ENCODE data around the gene POLH. TPM values are rescaled to one million over a fixed set of nuclear protein-coding genes. Genes with fewer than 3 reads are reported as not detected.
A peak's percentile ranks its signal among the peaks of the same experiment; 100 is the strongest.
"Not testable (repeated sequence)": the region's sequence is repeated elsewhere in the genome, so short reads cannot be mapped to it uniquely, and the experiment has no call there.

POLH gene
- total RNA-seq, 1 donor from 2014 or later, result 11.3 TPM

DNA sequence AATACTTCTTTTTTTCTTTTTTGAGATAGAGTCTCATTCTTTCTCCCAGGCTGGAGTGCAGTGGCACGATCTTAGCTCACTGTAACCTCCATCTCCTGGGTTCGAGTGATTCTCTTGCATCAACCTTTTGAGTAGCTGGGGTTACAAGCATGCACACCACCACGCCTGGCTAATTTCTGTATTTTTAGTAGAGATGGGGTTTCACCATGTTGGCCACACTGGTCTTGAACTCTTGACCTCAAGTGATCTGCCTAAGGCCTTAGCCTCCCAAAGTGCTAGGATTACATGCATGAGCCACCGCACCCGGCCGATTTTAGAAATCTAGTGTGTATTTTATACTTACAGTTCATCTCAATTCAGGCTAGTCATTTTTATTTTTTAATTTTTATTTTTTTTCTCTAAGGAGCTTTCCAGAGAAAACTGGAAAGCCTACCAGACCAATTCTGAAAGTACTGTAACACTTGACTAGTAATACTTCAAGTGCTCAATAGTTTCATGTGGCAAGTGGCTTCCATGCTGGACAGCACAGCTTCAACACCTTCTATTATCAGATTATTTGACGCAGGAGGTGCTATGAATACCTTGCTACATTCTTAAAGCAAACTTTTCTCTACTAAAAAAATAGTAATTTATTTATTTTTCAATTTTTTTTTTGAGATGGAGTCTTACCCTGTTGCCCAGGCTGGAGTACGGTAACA lies 34.1 kb upstream of the POLH start:
- intact Hi-C loops (cut with DNase I), result no loop called here
- Histone ChIP-seq H3K27ac (no peak overlapping the region), H3K27me3 (no peaks in the 10 kb centered on the region), H3K4me3 (no peak overlapping the region), H3K9me3 (no peaks in the 10 kb centered on the region), H3K4me1 (no peaks in the 10 kb centered on the region), H3K36me3 (peaks cover 0 to 44% of the 10 kb centered on the region in 2 donors)
- no peak for DNase-seq (ENCODE audit: extremely low spot score in 2 of 2)
- no peak for TF ChIP-seq CTCF (IDR thresholded peaks at IDR 0.05)
- TF ChIP-seq POLR2AphosphoS5 (IDR thresholded peaks at IDR 0.05; ENCODE audit: insufficient read depth in 1 of 2, low read depth in 1 of 2), result no peak
- no peak for TF ChIP-seq POLR2A (IDR thresholded peaks at IDR 0.05)

DNA sequence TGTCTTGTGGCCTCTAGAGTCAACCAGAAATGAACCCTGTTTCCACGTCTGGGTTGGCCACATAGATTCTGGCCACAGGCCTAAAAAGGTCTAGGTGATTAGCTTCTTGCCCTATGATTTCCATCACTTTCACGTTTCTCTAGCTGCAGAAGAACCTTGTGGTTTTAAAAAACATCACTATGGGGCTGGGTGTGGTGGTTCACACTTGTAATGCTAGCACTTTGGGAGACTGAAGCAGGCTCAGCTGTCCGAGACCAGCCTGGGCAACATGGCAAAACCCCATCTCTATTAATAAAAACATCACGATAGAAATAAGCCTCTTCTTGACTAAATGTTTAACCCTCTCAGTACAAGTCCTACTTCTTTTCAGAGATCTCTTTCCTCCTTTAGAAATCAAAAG lies 31.5 kb upstream of the POLH start:
- no peak for TF ChIP-seq POLR2AphosphoS5 (IDR thresholded peaks at IDR 0.05; ENCODE audit: insufficient read depth in 1 of 2, low read depth in 1 of 2)
- TF ChIP-seq CTCF (IDR thresholded peaks at IDR 0.05), result no peak
- no peak for TF ChIP-seq POLR2A (IDR thresholded peaks at IDR 0.05)
- peaks cover 0 to 58% of the 10 kb centered on the region in 2 donors for H3K36me3 ChIP-seq

DNA sequence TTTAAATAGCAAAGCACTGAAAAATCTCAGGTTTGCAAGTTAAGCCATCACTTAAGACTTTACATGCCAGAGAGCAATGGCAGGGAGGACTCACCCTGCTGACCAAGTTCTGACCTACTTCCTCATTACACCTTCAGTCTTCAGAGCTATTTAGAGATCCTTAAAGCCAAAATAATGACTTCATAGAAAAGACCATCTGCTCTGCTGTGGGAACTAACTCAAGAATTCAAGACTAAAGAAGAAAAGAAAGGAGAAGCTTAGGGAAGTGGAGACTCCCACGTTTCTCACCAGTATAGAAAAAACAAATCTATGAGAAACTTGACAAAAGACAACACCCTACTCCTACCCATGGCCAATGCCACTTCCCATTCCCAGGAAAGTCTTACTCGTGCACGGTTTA lies 28.8 kb upstream of the POLH start:
- TF ChIP-seq POLR2AphosphoS5 (IDR thresholded peaks at IDR 0.05; ENCODE audit: insufficient read depth in 1 of 2, low read depth in 1 of 2), result no peak
- Histone ChIP-seq H3K27me3 (no peaks in the 10 kb centered on the region), H3K36me3 (peaks cover 6 to 81% of the 10 kb centered on the region in 2 donors), H3K27ac (no peak overlapping the region), H3K4me1 (no peaks in the 10 kb centered on the region), H3K4me3 (no peak overlapping the region), H3K9me3 (no peaks in the 10 kb centered on the region)
- DNase-seq (ENCODE audit: extremely low spot score in 2 of 2), result no peak
- intact Hi-C loops (cut with DNase I), result no loop called here

More for the DNA sequence above, 31.5 kb upstream of the POLH start:
- Histone ChIP-seq H3K27ac (no peak overlapping the region), H3K9me3 (no peaks in the 10 kb centered on the region), H3K4me1 (no peaks in the 10 kb centered on the region), H3K4me3 (no peak overlapping the region), H3K27me3 (no peaks in the 10 kb centered on the region)
- DNase-seq (ENCODE audit: extremely low spot score in 2 of 2), result no peak
- intact Hi-C loops (cut with DNase I), result no loop called here

GRCh38 chr6:43557620-43558019 lies 18.4 kb upstream of the POLH start:
- DNase-seq (ENCODE audit: extremely low spot score in 2 of 2); H3K27ac ChIP-seq; intact Hi-C loops (cut with DNase I); H3K4me3 ChIP-seq; H3K9me3 ChIP-seq; H3K27me3 ChIP-seq; H3K4me1 ChIP-seq: not testable (repeated sequence)
- peaks cover 0 to 93% of the 10 kb centered on the region in 2 donors for H3K36me3 ChIP-seq

DNA sequence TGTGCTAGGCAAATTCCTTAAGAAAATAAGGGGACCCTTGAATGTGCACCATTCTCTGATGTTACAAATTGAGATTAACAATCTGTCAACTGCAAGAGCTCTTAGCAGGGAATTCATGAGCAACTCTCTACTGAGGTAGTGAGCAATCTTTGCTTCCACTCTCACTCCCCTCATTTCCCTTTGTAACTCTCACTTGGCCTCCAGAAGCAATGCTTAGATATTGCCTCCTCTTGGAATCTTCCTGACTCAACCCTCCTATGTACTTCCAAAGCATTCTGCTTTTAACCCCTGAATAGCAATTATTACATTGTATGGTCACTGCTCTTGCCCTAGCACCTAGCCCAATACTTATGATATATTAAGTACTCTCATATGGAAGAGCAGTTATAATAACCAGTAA lies 16.7 kb upstream of the POLH start:
- H3K9me3 ChIP-seq, result no peaks in the 10 kb centered on the region
- H3K27me3 ChIP-seq, result no peaks in the 10 kb centered on the region
- no peak overlapping the region for H3K27ac ChIP-seq
- H3K4me3 ChIP-seq, result no peak overlapping the region
- peaks cover 0 to 92% of the 10 kb centered on the region in 2 donors for H3K36me3 ChIP-seq
- DNase-seq (ENCODE audit: extremely low spot score in 2 of 2), result no peak
- no peak for TF ChIP-seq POLR2AphosphoS5 (IDR thresholded peaks at IDR 0.05; ENCODE audit: insufficient read depth in 1 of 2, low read depth in 1 of 2)
- TF ChIP-seq CTCF (IDR thresholded peaks at IDR 0.05), result no peak
- TF ChIP-seq POLR2A (IDR thresholded peaks at IDR 0.05), result no peak
- H3K4me1 ChIP-seq, result no peaks in the 10 kb centered on the region
- intact Hi-C loops (cut with DNase I), result no loop called here

DNA sequence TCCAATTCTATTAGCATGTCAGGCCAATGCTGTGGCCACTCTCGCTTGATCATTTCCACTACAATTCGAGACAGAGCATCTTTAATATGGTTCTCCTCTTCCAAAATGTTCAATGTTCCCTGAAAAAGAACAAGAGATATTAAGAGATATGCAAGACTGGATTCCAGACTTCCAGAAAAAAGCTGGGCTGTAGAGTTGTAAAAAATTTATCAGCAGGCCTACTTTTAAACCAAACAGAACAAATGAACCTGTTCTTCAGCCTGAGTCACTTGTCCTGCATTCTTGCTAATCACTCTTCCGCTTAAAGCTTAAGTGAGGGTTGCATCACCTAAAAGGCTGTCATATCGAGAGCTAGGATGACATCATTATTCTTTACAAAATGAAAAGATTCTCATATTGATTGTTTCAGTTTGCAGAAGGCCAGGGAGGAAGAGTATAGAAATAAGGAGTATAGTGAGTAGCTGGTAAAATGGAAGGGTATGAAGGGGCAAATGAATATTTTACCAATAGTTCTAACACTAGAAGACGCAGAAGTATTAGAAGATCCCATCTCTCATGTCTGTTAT lies 5.0 kb upstream of the POLH start:
- intact Hi-C loops (cut with DNase I), result no loop called here
- DNase-seq (ENCODE audit: extremely low spot score in 2 of 2), result no peak
- no peaks in the 10 kb centered on the region for H3K27me3 ChIP-seq
- no peak overlapping the region for H3K27ac ChIP-seq
- H3K36me3 ChIP-seq, result peaks cover 0 to 53% of the 10 kb centered on the region in 2 donors
- H3K9me3 ChIP-seq, result no peaks in the 10 kb centered on the region
- TF ChIP-seq CTCF (IDR thresholded peaks at IDR 0.05) (no peak), POLR2AphosphoS5 (IDR thresholded peaks at IDR 0.05; ENCODE audit: insufficient read depth in 1 of 2, low read depth in 1 of 2) (peak in 1 of 2 donors; percentile 13)
- peaks cover 7% of the 10 kb centered on the region for H3K4me1 ChIP-seq
- H3K4me3 ChIP-seq, result no peak overlapping the region
